Measurements from ENCODE around the gene XIAP. TPM values are rescaled to one million over a fixed set of nuclear protein-coding genes. Genes with fewer than 3 reads are reported as not detected.

The XIAP gene
- total RNA-seq, 6 experiments from 2014 or later, result 15.4 to 28.0 (median 24.7) TPM

DNA sequence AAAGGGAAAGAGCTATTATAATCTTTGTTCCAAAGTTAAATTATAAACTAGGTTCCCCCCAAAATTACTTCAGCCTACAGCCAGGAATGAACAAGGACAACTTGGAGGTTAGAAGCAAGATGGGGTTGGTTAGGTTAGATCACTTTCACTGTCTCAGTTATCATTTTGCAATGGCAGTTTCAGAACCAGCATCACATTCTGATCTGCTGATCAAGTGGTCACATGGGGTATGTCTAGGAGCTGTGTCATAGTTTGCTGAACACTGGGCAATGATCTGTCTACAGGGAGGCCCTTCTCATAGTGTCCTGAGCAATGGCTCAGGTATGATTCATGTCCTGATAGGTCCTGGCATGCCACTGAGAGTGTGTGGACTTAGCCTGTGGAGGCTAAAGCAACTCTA is 41.6 kb upstream of the XIAP start:
- H3K27ac ChIP-seq, result no peak overlapping the region
- ATAC-seq, result peak in 1 of 4 donors; percentile 85
- no peaks in the 10 kb centered on the region for H3K9me3 ChIP-seq
- no peak overlapping the region for H3K4me3 ChIP-seq
- intact Hi-C loops (cut with DNase I), result no loop called here
- H3K27me3 ChIP-seq, result no peaks in the 10 kb centered on the region
- H3K36me3 ChIP-seq, result no peaks in the 10 kb centered on the region
- DNase-seq, result no peak
- TF ChIP-seq, protein P1, sequence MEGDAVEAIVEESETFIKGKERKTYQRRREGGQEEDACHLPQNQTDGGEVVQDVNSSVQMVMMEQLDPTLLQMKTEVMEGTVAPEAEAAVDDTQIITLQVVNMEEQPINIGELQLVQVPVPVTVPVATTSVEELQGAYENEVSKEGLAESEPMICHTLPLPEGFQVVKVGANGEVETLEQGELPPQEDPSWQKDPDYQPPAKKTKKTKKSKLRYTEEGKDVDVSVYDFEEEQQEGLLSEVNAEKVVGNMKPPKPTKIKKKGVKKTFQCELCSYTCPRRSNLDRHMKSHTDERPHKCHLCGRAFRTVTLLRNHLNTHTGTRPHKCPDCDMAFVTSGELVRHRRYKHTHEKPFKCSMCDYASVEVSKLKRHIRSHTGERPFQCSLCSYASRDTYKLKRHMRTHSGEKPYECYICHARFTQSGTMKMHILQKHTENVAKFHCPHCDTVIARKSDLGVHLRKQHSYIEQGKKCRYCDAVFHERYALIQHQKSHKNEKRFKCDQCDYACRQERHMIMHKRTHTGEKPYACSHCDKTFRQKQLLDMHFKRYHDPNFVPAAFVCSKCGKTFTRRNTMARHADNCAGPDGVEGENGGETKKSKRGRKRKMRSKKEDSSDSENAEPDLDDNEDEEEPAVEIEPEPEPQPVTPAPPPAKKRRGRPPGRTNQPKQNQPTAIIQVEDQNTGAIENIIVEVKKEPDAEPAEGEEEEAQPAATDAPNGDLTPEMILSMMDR (IDR thresholded peaks at IDR 0.05), result no peak
- no peak for TF ChIP-seq POLR2A (IDR thresholded peaks at IDR 0.05)
- no peaks in the 10 kb centered on the region for H3K4me1 ChIP-seq

DNA sequence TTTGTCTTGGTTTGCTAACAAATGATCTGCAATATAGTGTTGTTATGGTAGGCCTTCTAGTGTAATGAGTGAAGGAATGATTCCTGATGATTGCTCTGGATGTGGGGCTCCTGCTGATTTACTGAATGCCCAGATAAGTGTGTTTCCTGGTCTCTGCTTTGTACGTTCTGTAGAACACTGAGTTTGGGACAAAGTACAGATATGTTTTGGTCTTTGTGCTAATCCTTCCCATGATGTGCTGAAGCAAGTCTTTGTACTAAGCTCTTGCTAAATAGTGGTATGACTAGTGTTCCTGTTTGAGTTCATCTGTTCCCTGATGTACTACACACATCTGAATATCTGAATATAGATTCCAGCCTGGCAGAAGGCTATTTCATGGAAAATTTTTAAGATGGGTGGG is 36.9 kb upstream of the XIAP start:
- DNase-seq, result no peak
- Histone ChIP-seq H3K27me3 (no peaks in the 10 kb centered on the region), H3K4me3 (no peak overlapping the region), H3K9me3 (no peaks in the 10 kb centered on the region), H3K27ac (no peak overlapping the region), H3K36me3 (no peaks in the 10 kb centered on the region), H3K4me1 (no peaks in the 10 kb centered on the region)
- peak; percentile 46 for TF ChIP-seq POLR2A (IDR thresholded peaks at IDR 0.05)
- TF ChIP-seq, protein P1 (IDR thresholded peaks at IDR 0.05), result no peak
- intact Hi-C loops (cut with DNase I), result no loop called here
- peak in 3 of 4 donors; percentile 28 to 56 (median 47) for ATAC-seq
- 57% methylated on average over 1 of the region's 1 CpG for WGBS (ENCODE audit: insufficient coverage, low coverage, low lambda C conversion rate, missing lambda C conversion rate)

DNA sequence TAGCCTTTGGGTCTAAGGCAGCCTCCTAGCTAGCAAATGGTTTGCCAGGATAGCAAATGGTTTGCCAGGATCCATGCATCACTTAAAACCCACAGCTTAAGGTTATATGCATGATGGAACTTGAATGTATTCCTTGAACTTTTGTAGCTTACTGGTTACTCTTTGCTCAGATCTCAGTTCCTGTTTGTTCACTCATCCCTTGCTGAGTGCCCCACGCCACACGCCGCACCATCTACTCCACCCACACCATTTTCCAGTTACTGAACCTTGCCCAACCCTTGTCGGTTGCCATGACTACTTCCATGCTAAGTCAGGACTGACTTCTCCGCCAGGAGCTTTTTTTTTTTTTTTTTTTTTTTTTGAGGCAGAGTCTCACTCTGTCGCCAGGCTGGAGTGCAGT is 29.5 kb upstream of the XIAP start:
- peaks cover 0 to 3% (median 0%) of the 10 kb centered on the region in 4 donors for H3K4me1 ChIP-seq
- 38% methylated on average over 5 of the region's 6 CpGs for WGBS (ENCODE audit: insufficient coverage, low coverage, low lambda C conversion rate, missing lambda C conversion rate)
- ATAC-seq (peak; percentile 79 to 96 (median 84)), DNase-seq (peak; percentile 51 to 67 (median 61))
- no peaks in the 10 kb centered on the region for H3K9me3 ChIP-seq
- no peak overlapping the region for H3K4me3 ChIP-seq
- H3K27me3 ChIP-seq, result no peaks in the 10 kb centered on the region
- H3K36me3 ChIP-seq, result no peaks in the 10 kb centered on the region
- H3K27ac ChIP-seq, result no peak overlapping the region
- TF ChIP-seq, protein P1 (IDR thresholded peaks at IDR 0.05), result no peak
- TF ChIP-seq POLR2A (IDR thresholded peaks at IDR 0.05), result no peak
- intact Hi-C loops (cut with DNase I), result no loop called here

DNA sequence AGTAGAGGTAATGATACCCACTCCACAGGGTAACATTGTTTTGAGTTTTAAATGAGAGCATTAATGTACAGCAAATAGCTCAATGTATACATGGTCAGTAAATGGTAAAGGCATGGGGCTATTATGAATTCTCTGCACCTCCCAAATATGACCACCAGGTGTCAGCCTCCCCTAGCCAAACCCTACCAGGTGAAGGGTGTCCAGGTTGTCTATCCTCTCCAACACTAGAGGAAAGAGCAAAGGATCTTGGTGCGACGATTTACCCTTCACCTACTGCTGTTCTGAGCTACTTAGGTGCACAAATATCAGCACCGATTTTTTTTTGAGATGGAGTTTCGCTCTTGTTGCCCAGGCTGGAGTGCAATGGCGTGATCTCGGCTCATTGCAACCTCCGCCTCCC is 26.5 kb upstream of the XIAP start:
- ATAC-seq, result peak; percentile 87 to 97 (median 92)
- WGBS (ENCODE audit: insufficient coverage, low coverage, low lambda C conversion rate, missing lambda C conversion rate), result 40% methylated on average over 7 of the region's 7 CpGs
- intact Hi-C loops (cut with DNase I), result no loop called here
- Histone ChIP-seq H3K27ac (no peak overlapping the region), H3K4me1 (peaks cover 0 to 3% (median 0%) of the 10 kb centered on the region in 4 donors), H3K4me3 (no peak overlapping the region), H3K27me3 (no peaks in the 10 kb centered on the region), H3K36me3 (no peaks in the 10 kb centered on the region), H3K9me3 (no peaks in the 10 kb centered on the region)
- no peak for TF ChIP-seq POLR2A (IDR thresholded peaks at IDR 0.05)
- TF ChIP-seq, protein P1 (IDR thresholded peaks at IDR 0.05), result peak; percentile 70 to 90 (median 82)
- DNase-seq, result peak in 2 of 3 donors; percentile 32 to 48

DNA sequence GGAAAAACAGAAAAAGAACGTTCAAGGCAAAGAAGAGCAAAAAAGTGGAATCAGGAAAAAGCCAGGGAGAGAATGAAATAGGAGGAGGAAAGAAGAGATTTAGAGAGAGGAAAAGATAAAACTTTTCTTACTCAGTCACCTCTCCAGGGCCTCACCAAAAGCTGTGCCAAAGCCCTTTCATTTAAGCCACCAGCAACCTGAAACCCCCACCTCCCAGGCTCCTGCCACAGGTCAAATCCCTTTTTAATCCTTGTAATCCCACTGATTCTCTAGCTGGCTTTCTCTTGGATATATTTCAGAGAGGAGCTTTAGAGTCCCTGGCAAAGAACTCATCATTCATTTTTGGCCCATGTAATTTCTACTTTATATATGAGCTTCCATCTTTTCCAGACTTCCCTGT is 25.7 kb upstream of the XIAP start:
- H3K27ac ChIP-seq, result no peak overlapping the region
- WGBS (ENCODE audit: insufficient coverage, low coverage, low lambda C conversion rate, missing lambda C conversion rate), result 0% methylated on average over 1 of the region's 1 CpG
- TF ChIP-seq POLR2A (IDR thresholded peaks at IDR 0.05), result no peak
- TF ChIP-seq, protein P1 (IDR thresholded peaks at IDR 0.05), result no peak
- no peaks in the 10 kb centered on the region for H3K9me3 ChIP-seq
- DNase-seq (no peak), ATAC-seq (no peak)
- intact Hi-C loops (cut with DNase I), result no loop called here
- no peaks in the 10 kb centered on the region for H3K36me3 ChIP-seq
- H3K27me3 ChIP-seq, result no peaks in the 10 kb centered on the region
- H3K4me3 ChIP-seq, result no peak overlapping the region
- peaks cover 0 to 3% (median 0%) of the 10 kb centered on the region in 4 donors for H3K4me1 ChIP-seq
